Esophagus squamous epithelium (tissue), 4 donors: ENCODE results near the gene LURAP1L.

Experiments
- CTCF ChIP-seq, 6 experiments: fragments of 450-650 bp in 4 of 6; fragments of 200-600 bp in 2 of 6; sonication (generic) in 2 of 6; IDR thresholded peaks; one replicate each; pipeline ENCODE4 v1.5.1; 2016 to 2019; ENCODE audit warnings: antibody characterized with exemption in 6 of 6, mild to moderate bottlenecking in 4 of 6, moderate library complexity in 4 of 6
- POLR2A ChIP-seq, 4 donors: fragments of 450-650 bp; IDR thresholded peaks; one replicate each; pipeline ENCODE4 v1.6.1; 2017; ENCODE audit warnings: antibody characterized with exemption in 4 of 4, mild to moderate bottlenecking in 4 of 4, moderate library complexity in 3 of 4

- TF ChIP-seq POLR2A (IDR thresholded peaks at IDR 0.05) = no peak
- TF ChIP-seq CTCF (IDR thresholded peaks at IDR 0.05) = no peak
Measured at GRCh38 chr9:12796601-12797000, 21.8 kb downstream of the LURAP1L start.
